GM23338 (cell line): ENCODE results near the gene NTMT1. TPM values are rescaled to one million over a fixed set of nuclear protein-coding genes. Genes with fewer than 3 reads are reported as not detected.

Source experiments
- ATAC-seq: fragments of 200-7000 bp; cut with Tn5 transposase; 3 replicates; pipeline ENCODE4 v1.9.1; 2020
- DNase-seq: peaks from one replicate; pipeline ENCODE4 v3.0.0-alpha.2; 2015; ENCODE audit warnings: low spot score
- H2AFZ ChIP-seq: fragments of 200-600 bp; sonication (generic); 2 replicates; pipeline ENCODE4 v1.8.0; 2016; ENCODE audit warnings: antibody characterized with exemption, mild to moderate bottlenecking, moderate library complexity
- H3F3A ChIP-seq: fragments of 200-600 bp; sonication (generic); replicated peaks from 2 replicates; pipeline ENCODE4 v1.8.0; 2017; ENCODE audit warnings: antibody characterized with exemption, mixed run types, low read depth
- H3K27ac ChIP-seq: fragments of 200-600 bp; sonication (generic); 2 replicates; pipeline ENCODE4 v1.6.1; 2016; ENCODE audit warnings: low read depth
- H3K27me3 ChIP-seq: fragments of 200-600 bp; sonication (generic); 2 replicates; pipeline ENCODE4 v1.8.0; 2016; ENCODE audit warnings: mild to moderate bottlenecking, mixed run types, moderate library complexity; ENCODE audit not compliant: insufficient read depth
- H3K36me3 ChIP-seq: fragments of 200-600 bp; sonication (generic); 2 replicates; pipeline ENCODE4 v1.8.0; 2016; ENCODE audit warnings: mild to moderate bottlenecking; ENCODE audit not compliant: insufficient read depth
- H3K4me1 ChIP-seq: fragments of 200-600 bp; sonication (generic); 2 replicates; pipeline ENCODE4 v1.8.0; 2016; ENCODE audit warnings: mild to moderate bottlenecking, moderate library complexity; ENCODE audit not compliant: insufficient read depth
- H3K4me2 ChIP-seq: fragments of 200-600 bp; sonication (generic); 2 replicates; pipeline ENCODE4 v1.7.1; 2017; ENCODE audit warnings: mixed run types
- H3K4me3 ChIP-seq: fragments of 200-600 bp; sonication (generic); 2 replicates; pipeline ENCODE4 v1.6.1; 2016; ENCODE audit warnings: mixed run types
- H3K79me2 ChIP-seq: fragments of 200-600 bp; sonication (generic); replicated peaks from 2 replicates; pipeline ENCODE4 v1.8.0; 2017; ENCODE audit warnings: mild to moderate bottlenecking; ENCODE audit not compliant: insufficient read depth
- H3K9me2 ChIP-seq: fragments of 200-600 bp; sonication (generic); 2 replicates; pipeline ENCODE4 v1.8.0; 2017; ENCODE audit not compliant: insufficient read depth
- H4K20me1 ChIP-seq: fragments of 200-600 bp; sonication (generic); replicated peaks from 2 replicates; pipeline ENCODE4 v1.8.0; 2017; ENCODE audit warnings: mild to moderate bottlenecking; ENCODE audit not compliant: insufficient read depth
- H3K27ac Mint-ChIP-seq: 2 replicates; pipeline ENCODE4 v1.8.0; 2020; ENCODE audit warnings: inconsistent platforms, mild to moderate bottlenecking, moderate library complexity, mixed read lengths
- H3K27me3 Mint-ChIP-seq: 3 replicates; pipeline ENCODE4 v1.8.0; 2022; ENCODE audit warnings: low read depth, mild to moderate bottlenecking, moderate library complexity, mixed read lengths, inconsistent platforms; ENCODE audit not compliant: insufficient read depth, poor library complexity
- H3K36me3 Mint-ChIP-seq: 3 replicates; pipeline ENCODE4 v1.8.0; 2021; ENCODE audit warnings: low read depth, mild to moderate bottlenecking, inconsistent platforms, moderate library complexity, mixed read lengths
- H3K4me1 Mint-ChIP-seq: 3 replicates; pipeline ENCODE4 v1.8.0; 2020; ENCODE audit warnings: mild to moderate bottlenecking, inconsistent platforms, mixed read lengths
- H3K4me3 Mint-ChIP-seq: 3 replicates; pipeline ENCODE4 v1.8.0; 2021; ENCODE audit warnings: moderate library complexity, mild to moderate bottlenecking, inconsistent platforms, mixed read lengths
- H3K9me3 Mint-ChIP-seq: 3 replicates; pipeline ENCODE4 v1.8.0; 2020; ENCODE audit warnings: moderate library complexity, mild to moderate bottlenecking, inconsistent platforms, mixed read lengths
- CREB1 ChIP-seq: fragments of 250-450 bp; sonication (Bioruptor Pico); IDR thresholded peaks from 2 replicates; pipeline ENCODE4 v1.5.0; 2020; ENCODE audit warnings: low read depth, mild to moderate bottlenecking, moderate library complexity
- CTCF ChIP-seq, 2 experiments: fragments of 200-600 bp in 1 of 2; sonication (generic) in 1 of 2; conservative IDR thresholded peaks; 2 replicates each; pipeline versions ENCODE4 v1.5.1 to v1.6.1; 2016 to 2017; ENCODE audit warnings: antibody characterized with exemption in 2 of 2, low read depth in 2 of 2, mild to moderate bottlenecking in 2 of 2, moderate library complexity in 1 of 2
- ETS1 ChIP-seq: IDR thresholded peaks from 2 replicates; pipeline ENCODE4 v1.6.1; 2016; ENCODE audit warnings: antibody characterized with exemption
- EZH2 ChIP-seq: fragments of 200-600 bp; sonication (generic); IDR thresholded peaks from one replicate; pipeline ENCODE4 v1.8.0; 2017; ENCODE audit warnings: antibody characterized with exemption, mild to moderate bottlenecking, low read depth; ENCODE audit not compliant: unreplicated experiment
- EZH2phosphoT487 ChIP-seq: fragments of 200-600 bp; sonication (generic); IDR thresholded peaks from one replicate; pipeline ENCODE4 v1.8.1; 2018; ENCODE audit warnings: antibody characterized with exemption; ENCODE audit not compliant: unreplicated experiment
- JUNB ChIP-seq: IDR thresholded peaks from one replicate; pipeline ENCODE4 v1.6.1; 2016; ENCODE audit warnings: antibody characterized with exemption; ENCODE audit not compliant: unreplicated experiment
- POLR2AphosphoS5 ChIP-seq: IDR thresholded peaks from 2 replicates; pipeline ENCODE4 v1.6.1; 2016; ENCODE audit warnings: antibody characterized with exemption, low read depth
- STAT1 ChIP-seq: IDR thresholded peaks from one replicate; pipeline ENCODE4 v1.6.1; 2016; ENCODE audit warnings: antibody characterized with exemption; ENCODE audit not compliant: unreplicated experiment
- ZNF114 ChIP-seq: fragments of 250-450 bp; sonication (Bioruptor Pico); IDR thresholded peaks from 2 replicates; pipeline ENCODE4 v1.5.0; 2020; ENCODE audit warnings: mild to moderate bottlenecking, moderate library complexity
- ZNF331 ChIP-seq: fragments of 250-450 bp; sonication (Bioruptor Pico); IDR thresholded peaks from 2 replicates; pipeline ENCODE4 v1.5.0; 2020; ENCODE audit warnings: low read depth, mild to moderate bottlenecking, moderate library complexity
- polyA plus RNA-seq: library from polyadenylated mRNA; unstranded; fragments of >200 nt; fragmentation: Nextera tagmentation; extraction: Ambion mirVana; gene quantifications from 2 replicates; pipeline ENCODE4 v1.2.1, GENCODE V29; 2016
- total RNA-seq: library from RNA; depleted of rRNA; stranded (reverse); fragments of >200 nt; shearing (Covaris generic); gene quantifications from 2 replicates; pipeline ENCODE4 v1.2.3, GENCODE V29; 2014

The NTMT1 gene
- total and polyA plus RNA-seq, 2 experiments from 2014 or later: 59.4 to 108 TPM

GRCh38 chr9:129607027-129607387, 19.0 kb upstream of the NTMT1 start:
- Histone ChIP-seq H3K4me2 (no peak overlapping the region), H3K36me3 (no peaks in the 10 kb centered on the region), H3K27me3 (peaks cover 12% of the 10 kb centered on the region), H3F3A (peaks cover 4% of the 10 kb centered on the region; the same call in 1 of the 2 replicates), H3K4me3 (no peak overlapping the region), H3K4me1 (peaks cover 23% of the 10 kb centered on the region; the same call in 1 of the 2 replicates), H3K27ac (no peak overlapping the region), H2AFZ (no peak overlapping the region; the same call in 1 of the 2 replicates), H3K79me2 (no peaks in the 10 kb centered on the region), H4K20me1 (no peaks in the 10 kb centered on the region), H3K9me2 (no peaks in the 10 kb centered on the region)
- no peak for DNase-seq
- no peak overlapping the region for H3K4me3 Mint-ChIP-seq
- no peaks in the 10 kb centered on the region for H3K9me3 Mint-ChIP-seq
- no peak for ATAC-seq
- peaks cover 30% of the 10 kb centered on the region for H3K4me1 Mint-ChIP-seq
- H3K27me3 Mint-ChIP-seq: peaks cover 15% of the 10 kb centered on the region
- no peaks in the 10 kb centered on the region for H3K36me3 Mint-ChIP-seq
- TF ChIP-seq POLR2AphosphoS5 (no peak), CTCF (conservative IDR thresholded peaks at IDR 0.05; ENCODE audit: low read depth in 2 of 2) (0 out of 4 replicates have a peak, but pooled peaks of 1 of the 2 experiments have one; percentile 4)
- H3K27ac Mint-ChIP-seq: no peak overlapping the region

GRCh38 chr9:129608561-129609481, 17.1 kb upstream of the NTMT1 start:
- H3K4me3 Mint-ChIP-seq: no peak overlapping the region
- H3K27me3 ChIP-seq: peaks cover 12% of the 10 kb centered on the region
- H3K4me1 Mint-ChIP-seq: peaks cover 28% of the 10 kb centered on the region
- DNase-seq (no peak), ATAC-seq (no peak; the same call in 2 of the 3 replicates)
- H3K36me3 ChIP-seq: no peaks in the 10 kb centered on the region
- no peaks in the 10 kb centered on the region for H3K36me3 Mint-ChIP-seq
- no peaks in the 10 kb centered on the region; the same call in 1 of the 2 replicates for H3F3A ChIP-seq
- no peak overlapping the region for H3K27ac Mint-ChIP-seq
- H3K9me3 Mint-ChIP-seq: no peaks in the 10 kb centered on the region
- H2AFZ ChIP-seq: no peak overlapping the region
- H3K9me2 ChIP-seq: no peaks in the 10 kb centered on the region
- no peaks in the 10 kb centered on the region for H3K79me2 ChIP-seq
- H3K27me3 Mint-ChIP-seq: peaks cover 16% of the 10 kb centered on the region
- no peak overlapping the region for H3K4me3 ChIP-seq
- peaks cover 11% of the 10 kb centered on the region; the same call in 1 of the 2 replicates for H3K4me1 ChIP-seq
- no peaks in the 10 kb centered on the region for H4K20me1 ChIP-seq
- H3K27ac ChIP-seq: no peak overlapping the region
- H3K4me2 ChIP-seq: 0 out of 2 replicates have a peak overlapping the region, but pooled peaks have one; percentile 14
- TF ChIP-seq POLR2AphosphoS5 (no peak), CREB1 (CRISPR knock-in tag) (no peak), EZH2 (no peak), ZNF114 (CRISPR knock-in tag) (no peak), JUNB (no peak), ETS1 (no peak), CTCF (conservative IDR thresholded peaks at IDR 0.05; ENCODE audit: low read depth in 2 of 2) (no peak), EZH2phosphoT487 (no peak), STAT1 (no peak), ZNF331 (no peak)
